Small intestine (tissue), 7 donors: Measurements from ENCODE around the gene RNF39. TPM values are rescaled to one million over a fixed set of nuclear protein-coding genes. Genes with fewer than 3 reads are reported as not detected.

ENCODE experiments used
- DNase-seq, 2 donors: peaks; one replicate each; pipeline versions ENCODE4 v3.0.0 to v3.0.0-alpha.2; 2013
- FAIRE-seq: peaks from 2 replicates; lab custom pipeline; 2012; peaks lifted over from hg19 to GRCh38; lab: Jason Lieb, UNC
- H3K27ac ChIP-seq, 3 donors: one replicate each; pipeline ENCODE4 v1.5.1; 2013; ENCODE audit warnings: low read length in 2 of 3, mild to moderate bottlenecking in 2 of 3, control low read depth in 1 of 3, inconsistent platforms in 1 of 3, low read depth in 1 of 3, moderate library complexity in 1 of 3
- H3K27me3 ChIP-seq, 3 donors: one replicate each; pipeline ENCODE4 v1.6.1; 2013; ENCODE audit warnings: low read length in 3 of 3, inconsistent platforms in 1 of 3; ENCODE audit not compliant: control insufficient read depth in 3 of 3, insufficient read depth in 3 of 3
- H3K36me3 ChIP-seq, 3 donors: one replicate each; pipeline ENCODE4 v1.6.1; 2013; ENCODE audit warnings: low read length in 3 of 3, inconsistent platforms in 1 of 3, low read depth in 1 of 3, mild to moderate bottlenecking in 1 of 3, moderate library complexity in 1 of 3; ENCODE audit not compliant: control insufficient read depth in 3 of 3, insufficient read depth in 2 of 3
- H3K4me1 ChIP-seq, 3 donors: one replicate each; pipeline ENCODE4 v1.6.1; 2013; ENCODE audit warnings: low read length in 2 of 3, inconsistent platforms in 1 of 3, low read depth in 1 of 3, mild to moderate bottlenecking in 1 of 3, moderate library complexity in 1 of 3; ENCODE audit not compliant: control insufficient read depth in 3 of 3, insufficient read depth in 2 of 3
- H3K4me3 ChIP-seq, 3 donors: one replicate each; pipeline ENCODE4 v1.5.1; 2013; ENCODE audit warnings: low read length in 3 of 3, control low read depth in 1 of 3, inconsistent platforms in 1 of 3, low read depth in 1 of 3, mild to moderate bottlenecking in 1 of 3, moderate library complexity in 1 of 3
- H3K9me3 ChIP-seq, 2 donors: one replicate each; pipeline ENCODE4 v1.6.1; 2013; ENCODE audit warnings: low read depth in 1 of 2, low read length in 1 of 2; ENCODE audit not compliant: control insufficient read depth in 2 of 2, insufficient read depth in 1 of 2
- WGBS, 3 donors: extraction: QIAGEN DNeasy Blood & Tissue Kit; methylation state at CpG; one replicate each; pipeline ENCODE4 v1.1.7; 2013; 5-methylcytosine and 5-hydroxymethylcytosine counted together
- polyA plus RNA-seq, 4 donors: library from polyadenylated mRNA; stranded (reverse) in 3 of 4; unstranded in 1 of 4; fragments of 200-250 nt in 3 of 4; fragments of 120-200 nt in 1 of 4; gene quantifications; one replicate each; pipeline versions ENCODE4 v1.2.1 to v1.2.3, GENCODE V29; 2013
- donor health status: healthy with polysubstance abuse.
- donor health status: control.
- donor health status: control.
- donor health status: Bipolar disorder and iron deficiency.
- donor health status: healthy.

Gene RNF39
- polyA plus RNA-seq, 4 donors, result 0.18 to 0.78 (median 0.25) TPM

- Histone ChIP-seq H3K36me3 (no peaks in the 10 kb centered on the region), H3K27ac (no peak overlapping the region), H3K4me3 (no peak overlapping the region), H3K9me3 (no peaks in the 10 kb centered on the region), H3K4me1 (peaks cover 0 to 22% (median 5%) of the 10 kb centered on the region in 3 donors), H3K27me3 (peaks cover 0 to 2% (median 2%) of the 10 kb centered on the region in 3 donors)
- DNase-seq, result no peak
- no peak for FAIRE-seq
- WGBS, 3 donors, result 59 to 80% (median 68%) methylated on average over 5 of the region's 5 CpGs
These were observed 12.3 kb upstream of the RNF39 start for GRCh38 chr6:30087876-30088275.

GRCh38 chr6:30077218-30077617 lies 1.6 kb upstream of the RNF39 start:
- H3K9me3 ChIP-seq, result no peaks in the 10 kb centered on the region
- no peak overlapping the region for H3K4me3 ChIP-seq
- H3K4me1 ChIP-seq, result peaks cover 0 to 25% (median 6%) of the 10 kb centered on the region in 3 donors
- H3K27me3 ChIP-seq, result peaks cover 0 to 71% (median 14%) of the 10 kb centered on the region in 3 donors
- no peak overlapping the region for H3K27ac ChIP-seq
- no peak for DNase-seq
- no peaks in the 10 kb centered on the region for H3K36me3 ChIP-seq
- no peak for FAIRE-seq
- 47 to 65% (median 61%) methylated on average over 4 of the region's 4 CpGs for WGBS, 3 donors

GRCh38 chr6:30075790-30076732 lies 492 bp upstream of the RNF39 start:
- no peak for FAIRE-seq
- peak overlapping the region in 1 of 3 donors; percentile 23 for H3K27ac ChIP-seq

GRCh38 chr6:30074331-30075093 lies 1.1 kb downstream of the RNF39 start:
- no peak for FAIRE-seq
- H3K4me3 ChIP-seq, result peak overlapping the region in 1 of 3 donors; percentile 27
- no peaks in the 10 kb centered on the region for H3K9me3 ChIP-seq
- H3K27me3 ChIP-seq, result peaks cover 0 to 82% (median 14%) of the 10 kb centered on the region in 3 donors
- peaks cover 6 to 29% (median 6%) of the 10 kb centered on the region in 3 donors for H3K4me1 ChIP-seq
- DNase-seq, result no peak
- no peak overlapping the region for H3K27ac ChIP-seq
- WGBS, 3 donors, result 7 to 8% (median 8%) methylated on average over 36 to 37 of the region's 37 CpGs
- peaks cover 1 to 2% (median 1%) of the 10 kb centered on the region in 3 donors for H3K36me3 ChIP-seq

More at GRCh38 chr6:30075790-30076732, 492 bp upstream of the RNF39 start:
- 17 to 32% (median 32%) methylated on average over 18 to 22 of the region's 22 CpGs for WGBS, 3 donors
- H3K36me3 ChIP-seq, result no peaks in the 10 kb centered on the region
- peak; percentile 48 to 72 for DNase-seq
- peaks cover 5 to 29% (median 6%) of the 10 kb centered on the region in 3 donors for H3K4me1 ChIP-seq
- no peaks in the 10 kb centered on the region for H3K9me3 ChIP-seq
- peak overlapping the region in 1 of 3 donors; percentile 27 for H3K4me3 ChIP-seq
- H3K27me3 ChIP-seq, result peaks cover 0 to 81% (median 14%) of the 10 kb centered on the region in 3 donors

- DNase-seq, result no peak
- 36 to 60% (median 48%) methylated on average over 7 of the region's 7 CpGs for WGBS, 3 donors
- Histone ChIP-seq H3K27me3 (peaks cover 0 to 75% (median 14%) of the 10 kb centered on the region in 3 donors), H3K4me3 (no peak overlapping the region), H3K36me3 (peaks cover 6 to 10% (median 10%) of the 10 kb centered on the region in 3 donors), H3K4me1 (peaks cover 6 to 29% (median 6%) of the 10 kb centered on the region in 3 donors), H3K9me3 (no peaks in the 10 kb centered on the region), H3K27ac (no peak overlapping the region)
- no peak for FAIRE-seq
These were observed 1.9 kb downstream of the RNF39 start for GRCh38 chr6:30073489-30074235.

GRCh38 chr6:30071858-30072257 lies 3.7 kb downstream of the RNF39 start:
- no peak for FAIRE-seq
- no peaks in the 10 kb centered on the region for H3K9me3 ChIP-seq
- peaks cover 0 to 65% (median 14%) of the 10 kb centered on the region in 3 donors for H3K27me3 ChIP-seq
- no peak overlapping the region for H3K27ac ChIP-seq
- no peak overlapping the region for H3K4me3 ChIP-seq
- peaks cover 7 to 12% (median 10%) of the 10 kb centered on the region in 3 donors for H3K36me3 ChIP-seq
- DNase-seq, result no peak
- WGBS, 3 donors, result 42 to 50% (median 46%) methylated on average over 3 of the region's 3 CpGs
- peaks cover 6 to 35% (median 6%) of the 10 kb centered on the region in 3 donors for H3K4me1 ChIP-seq

GRCh38 chr6:30071081-30071818 lies 4.3 kb downstream of the RNF39 start:
- Histone ChIP-seq H3K4me3 (peak overlapping the region in 1 of 3 donors; percentile 2), H3K27ac (no peak overlapping the region), H3K9me3 (no peaks in the 10 kb centered on the region), H3K4me1 (peaks cover 6 to 33% (median 6%) of the 10 kb centered on the region in 3 donors), H3K27me3 (peaks cover 0 to 59% (median 14%) of the 10 kb centered on the region in 3 donors), H3K36me3 (peaks cover 7 to 12% (median 10%) of the 10 kb centered on the region in 3 donors)
- peak in 1 of 2 donors; percentile 75 for DNase-seq
- WGBS, 3 donors, result 33 to 54% (median 50%) methylated on average over 59 to 68 of the region's 68 CpGs
- FAIRE-seq, result no peak
